Vagina (tissue), 2 donors: ENCODE results near the gene GYS1.

ENCODE experiments used
- POLR2A ChIP-seq, 2 donors: fragments of 450-650 bp; IDR thresholded peaks; one replicate each; pipeline ENCODE4 v1.6.1; 2017; ENCODE audit warnings: antibody characterized with exemption in 2 of 2, mild to moderate bottlenecking in 2 of 2, moderate library complexity in 2 of 2
- POLR2AphosphoS5 ChIP-seq, 2 donors: sonication (generic); formaldehyde crosslinking; IDR thresholded peaks; one replicate each; pipeline ENCODE4 v1.9.0; 2017; ENCODE audit warnings: antibody characterized with exemption in 2 of 2, mild to moderate bottlenecking in 2 of 2, low read depth in 1 of 2; ENCODE audit not compliant: insufficient read depth in 1 of 2
- TF ChIP-seq, protein P1 (sequence below), 3 experiments: fragments of 450-650 bp in 2 of 3; fragments of 200-600 bp in 1 of 3; sonication (generic) in 1 of 3; IDR thresholded peaks; one replicate each; pipeline ENCODE4 v1.5.1; 2017 to 2019; ENCODE audit warnings: antibody characterized with exemption in 3 of 3, mild to moderate bottlenecking in 2 of 3, moderate library complexity in 2 of 3

DNA sequence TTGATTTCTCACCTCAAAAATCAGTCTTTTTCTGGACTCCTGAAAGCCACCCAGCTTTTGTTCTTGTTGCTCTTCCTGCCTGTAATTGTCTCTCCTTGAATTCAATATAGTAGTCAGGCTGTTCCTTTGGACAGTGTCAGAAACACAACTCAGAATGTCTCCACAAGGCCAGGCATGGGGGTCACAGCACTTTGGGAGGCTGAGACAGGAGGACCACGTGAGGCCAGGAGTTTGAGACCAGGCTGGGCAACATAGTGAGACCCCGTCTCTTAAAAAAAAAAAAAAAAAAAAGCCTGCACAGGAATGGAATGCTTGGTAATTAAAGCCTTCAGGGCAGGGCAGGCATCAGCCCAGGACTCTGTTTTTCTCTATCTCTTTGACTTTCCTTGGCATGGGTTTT, 47.3 kb downstream of the GYS1 start:
- TF ChIP-seq POLR2A (IDR thresholded peaks at IDR 0.05) (no peak), POLR2AphosphoS5 (IDR thresholded peaks at IDR 0.05; ENCODE audit: insufficient read depth in 1 of 2, low read depth in 1 of 2) (no peak)
- TF ChIP-seq, protein P1, sequence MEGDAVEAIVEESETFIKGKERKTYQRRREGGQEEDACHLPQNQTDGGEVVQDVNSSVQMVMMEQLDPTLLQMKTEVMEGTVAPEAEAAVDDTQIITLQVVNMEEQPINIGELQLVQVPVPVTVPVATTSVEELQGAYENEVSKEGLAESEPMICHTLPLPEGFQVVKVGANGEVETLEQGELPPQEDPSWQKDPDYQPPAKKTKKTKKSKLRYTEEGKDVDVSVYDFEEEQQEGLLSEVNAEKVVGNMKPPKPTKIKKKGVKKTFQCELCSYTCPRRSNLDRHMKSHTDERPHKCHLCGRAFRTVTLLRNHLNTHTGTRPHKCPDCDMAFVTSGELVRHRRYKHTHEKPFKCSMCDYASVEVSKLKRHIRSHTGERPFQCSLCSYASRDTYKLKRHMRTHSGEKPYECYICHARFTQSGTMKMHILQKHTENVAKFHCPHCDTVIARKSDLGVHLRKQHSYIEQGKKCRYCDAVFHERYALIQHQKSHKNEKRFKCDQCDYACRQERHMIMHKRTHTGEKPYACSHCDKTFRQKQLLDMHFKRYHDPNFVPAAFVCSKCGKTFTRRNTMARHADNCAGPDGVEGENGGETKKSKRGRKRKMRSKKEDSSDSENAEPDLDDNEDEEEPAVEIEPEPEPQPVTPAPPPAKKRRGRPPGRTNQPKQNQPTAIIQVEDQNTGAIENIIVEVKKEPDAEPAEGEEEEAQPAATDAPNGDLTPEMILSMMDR (IDR thresholded peaks at IDR 0.05) = no peak
